ENCODE data around the gene ABCA2.

ABCA2 gene

GRCh38 chr9:137027369-137028262, at the start of gene ABCA2:
TSS of gene ABCA2 (minus strand) at chr9:137028237. CDS start at chr9:137028140, 97 bp downstream.
- no peak for DNase-seq (ENCODE audit: low read depth in 3 of 3)

- no peak for DNase-seq (ENCODE audit: low read depth in 3 of 3)
These were observed 49.1 kb upstream of the ABCA2 start, which contains the start of gene UAP1L1 for GRCh38 chr9:137077010-137077747. TSS of gene UAP1L1 (plus strand) at chr9:137077517. CDS start at chr9:137077533, 16 bp downstream.

GRCh38 chr9:137076636-137077009, 48.6 kb upstream of the ABCA2 start:
- DNase-seq (ENCODE audit: low read depth in 3 of 3): no peak

GRCh38 chr9:137075275-137075775, 47.3 kb upstream of the ABCA2 start:
- DNase-seq (ENCODE audit: low read depth in 3 of 3): no peak

GRCh38 chr9:137074657-137075274, 46.7 kb upstream of the ABCA2 start:
- no peak for DNase-seq (ENCODE audit: low read depth in 3 of 3)

GRCh38 chr9:137073992-137074399, 46.0 kb upstream of the ABCA2 start:
- no peak for DNase-seq (ENCODE audit: low read depth in 3 of 3)

GRCh38 chr9:137071282-137071681, 43.2 kb upstream of the ABCA2 start:
- DNase-seq (ENCODE audit: low read depth in 3 of 3): no peak

- no peak for DNase-seq (ENCODE audit: low read depth in 3 of 3)
These were observed 42.9 kb upstream of the ABCA2 start for GRCh38 chr9:137070906-137071275.

- peak; percentile 59 to 67 (median 67) for DNase-seq (ENCODE audit: low read depth in 3 of 3)
These were observed 42.3 kb upstream of the ABCA2 start, which contains the start of gene SAPCD2 for GRCh38 chr9:137070201-137070905. TSS of gene SAPCD2 (minus strand) at chr9:137070557. CDS start at chr9:137070460, 97 bp downstream.

GRCh38 chr9:137069508-137070091, 41.6 kb upstream of the ABCA2 start:
- DNase-seq (ENCODE audit: low read depth in 3 of 3): no peak

GRCh38 chr9:137068539-137069507, 40.8 kb upstream of the ABCA2 start:
- no peak for DNase-seq (ENCODE audit: low read depth in 3 of 3)

- peak; percentile 67 to 79 (median 75) for DNase-seq (ENCODE audit: low read depth in 3 of 3)
These were observed 40.0 kb upstream of the ABCA2 start for GRCh38 chr9:137067860-137068538.

GRCh38 chr9:137066096-137066861, 38.2 kb upstream of the ABCA2 start:
- no peak for DNase-seq (ENCODE audit: low read depth in 3 of 3)

- DNase-seq (ENCODE audit: low read depth in 3 of 3): no peak
These were observed 37.4 kb upstream of the ABCA2 start for GRCh38 chr9:137065336-137065967.

- no peak for DNase-seq (ENCODE audit: low read depth in 3 of 3)
These were observed 36.8 kb upstream of the ABCA2 start for GRCh38 chr9:137064880-137065164.

GRCh38 chr9:137064027-137064879, 36.2 kb upstream of the ABCA2 start:
- peak in 1 of 3 experiments; percentile 53 for DNase-seq (ENCODE audit: low read depth in 3 of 3)

Data from stimulated activated CD4-positive, alpha-beta T cell treated with anti-CD3 and anti-CD28 coated beads, TNF-alpha, amount 100 ng/mL, for 4 hours (primary cell).